Lower lobe of right lung (tissue), 2 donors: Measurements from ENCODE around the gene VCL. TPM values are rescaled to one million over a fixed set of nuclear protein-coding genes. Genes with fewer than 3 reads are reported as not detected.
"Not testable (repeated sequence)": the region's sequence is repeated elsewhere in the genome, so short reads cannot be mapped to it uniquely, and the experiment has no call there.

ENCODE experiments used
- ATAC-seq, 2 donors: fragments of 200-7000 bp; cut with Tn5 transposase; one replicate each; pipeline ENCODE4 v1.9.1; 2020 to 2022; ENCODE audit warnings: mild to moderate bottlenecking in 2 of 2, moderate library complexity in 2 of 2
- DNase-seq: peaks from one replicate; pipeline ENCODE4 v3.0.0-alpha.2; 2020
- H3K27ac ChIP-seq: fragments of 200-600 bp; one replicate; pipeline ENCODE4 v1.8.0; 2022
- H3K27me3 ChIP-seq: fragments of 200-600 bp; one replicate; pipeline ENCODE4 v1.8.0; 2022; ENCODE audit warnings: low read depth
- H3K36me3 ChIP-seq: fragments of 200-600 bp; one replicate; pipeline ENCODE4 v1.8.0; 2022; ENCODE audit warnings: mild to moderate bottlenecking
- H3K4me1 ChIP-seq: fragments of 200-600 bp; one replicate; pipeline ENCODE4 v1.8.0; 2022
- H3K4me3 ChIP-seq: fragments of 200-600 bp; one replicate; pipeline ENCODE4 v1.8.0; 2022; ENCODE audit warnings: mild to moderate bottlenecking
- H3K9me3 ChIP-seq: fragments of 200-600 bp; one replicate; pipeline ENCODE4 v1.8.0; 2022
- intact Hi-C: fragments of 100-400 bp; cut with DNase I; formaldehyde crosslinking; loops from one replicate; pipeline ENCODE4 v1.11.0; 2022
- total RNA-seq: library from RNA; stranded (reverse); fragmentation: NEBNext Ultra II Directional; extraction: Animal tissue kit (Norgen Biotek cat#: 25700); gene quantifications from one replicate; pipeline ENCODE4 v1.2.1, GENCODE V29; 2021
- TF ChIP-seq, protein P1 (sequence below): fragments of 200-600 bp; IDR thresholded peaks from one replicate; pipeline ENCODE4 v1.8.0; 2022; ENCODE audit warnings: antibody characterized with exemption, mild to moderate bottlenecking
- donor health status: DM: no; HTN: yes; CAD: no; lungs with severe emphysema.

VCL gene
- total RNA-seq, 1 donor from 2014 or later, result 106 TPM

DNA sequence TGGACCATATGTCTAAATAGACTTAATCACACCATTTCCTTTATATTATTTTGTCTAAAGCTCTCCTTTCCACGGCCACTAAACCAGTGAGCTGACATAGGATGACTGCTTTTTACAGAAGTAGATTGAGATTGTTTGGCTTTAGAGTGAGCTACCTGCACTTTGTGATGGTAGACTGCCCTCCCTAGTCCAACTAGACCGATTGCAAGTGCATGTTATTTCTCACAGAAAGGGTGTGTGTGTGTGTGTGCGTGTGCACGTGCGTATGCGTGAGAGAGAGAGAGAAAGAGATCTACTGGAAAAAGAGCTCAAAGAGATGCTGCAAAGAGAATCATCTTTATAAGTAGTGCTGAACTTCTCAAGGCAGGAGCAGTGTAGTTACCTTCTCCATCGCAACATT, 60.7 kb downstream of the VCL start:
- peaks cover 1% of the 10 kb centered on the region for H3K36me3 ChIP-seq
- intact Hi-C loops, result no loop called here
- no peaks in the 10 kb centered on the region for H3K27me3 ChIP-seq
- TF ChIP-seq, protein P1, sequence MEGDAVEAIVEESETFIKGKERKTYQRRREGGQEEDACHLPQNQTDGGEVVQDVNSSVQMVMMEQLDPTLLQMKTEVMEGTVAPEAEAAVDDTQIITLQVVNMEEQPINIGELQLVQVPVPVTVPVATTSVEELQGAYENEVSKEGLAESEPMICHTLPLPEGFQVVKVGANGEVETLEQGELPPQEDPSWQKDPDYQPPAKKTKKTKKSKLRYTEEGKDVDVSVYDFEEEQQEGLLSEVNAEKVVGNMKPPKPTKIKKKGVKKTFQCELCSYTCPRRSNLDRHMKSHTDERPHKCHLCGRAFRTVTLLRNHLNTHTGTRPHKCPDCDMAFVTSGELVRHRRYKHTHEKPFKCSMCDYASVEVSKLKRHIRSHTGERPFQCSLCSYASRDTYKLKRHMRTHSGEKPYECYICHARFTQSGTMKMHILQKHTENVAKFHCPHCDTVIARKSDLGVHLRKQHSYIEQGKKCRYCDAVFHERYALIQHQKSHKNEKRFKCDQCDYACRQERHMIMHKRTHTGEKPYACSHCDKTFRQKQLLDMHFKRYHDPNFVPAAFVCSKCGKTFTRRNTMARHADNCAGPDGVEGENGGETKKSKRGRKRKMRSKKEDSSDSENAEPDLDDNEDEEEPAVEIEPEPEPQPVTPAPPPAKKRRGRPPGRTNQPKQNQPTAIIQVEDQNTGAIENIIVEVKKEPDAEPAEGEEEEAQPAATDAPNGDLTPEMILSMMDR, result no peak
- H3K4me3 ChIP-seq, result no peak overlapping the region
- H3K27ac ChIP-seq, result peak overlapping the region; percentile 9
- DNase-seq, result no peak
- peak; percentile 51 to 62 for ATAC-seq
- peaks cover 6% of the 10 kb centered on the region for H3K9me3 ChIP-seq
- H3K4me1 ChIP-seq, result peaks cover 54% of the 10 kb centered on the region

DNA sequence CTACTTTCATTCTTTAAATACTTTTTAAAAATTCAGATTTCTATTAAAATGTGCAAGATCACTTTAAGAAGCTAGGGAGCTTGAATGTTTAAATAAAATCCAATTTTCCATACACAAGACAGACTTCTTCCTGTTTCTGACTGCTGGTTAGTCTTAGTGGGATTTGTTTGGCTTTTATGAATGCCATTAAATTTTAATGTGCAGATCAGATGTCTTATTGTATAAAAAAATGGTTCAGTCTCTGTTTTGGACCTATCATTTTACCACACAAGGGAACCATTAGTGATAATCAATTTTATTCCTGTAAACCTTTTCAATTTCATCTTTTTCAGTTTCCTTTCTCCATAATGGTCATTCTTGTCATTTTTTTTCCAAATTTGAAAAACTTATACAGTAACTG, 63.2 kb downstream of the VCL start:
- no peak overlapping the region for H3K27ac ChIP-seq
- H3K4me1 ChIP-seq, result peaks cover 41% of the 10 kb centered on the region
- H3K27me3 ChIP-seq, result no peaks in the 10 kb centered on the region
- peaks cover 6% of the 10 kb centered on the region for H3K9me3 ChIP-seq
- DNase-seq (no peak), ATAC-seq (no peak)
- TF ChIP-seq, protein P1, result no peak
- peaks cover 17% of the 10 kb centered on the region for H3K36me3 ChIP-seq
- no peak overlapping the region for H3K4me3 ChIP-seq
- intact Hi-C loops, result no loop called here

DNA sequence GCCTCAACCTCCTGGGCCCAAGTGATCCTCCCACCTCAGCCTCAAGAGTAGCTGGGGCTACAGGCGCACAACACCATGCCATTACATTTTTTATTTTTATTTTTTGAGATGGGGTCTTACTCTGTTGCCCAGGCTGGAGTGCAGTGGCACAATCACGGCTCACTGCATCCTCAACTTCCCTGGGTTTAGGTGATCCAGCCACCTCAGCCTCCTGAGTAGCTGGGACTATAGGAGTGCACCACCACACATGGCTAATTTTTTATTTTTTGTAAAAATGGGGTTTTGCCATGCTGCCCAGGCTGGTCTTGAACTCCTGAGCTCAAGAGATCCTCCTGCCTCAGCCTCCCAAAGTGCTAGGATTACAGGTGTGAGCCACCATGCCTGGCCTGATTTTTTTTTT, 64.1 kb downstream of the VCL start:
- intact Hi-C loops, ATAC-seq, DNase-seq, H3K9me3 ChIP-seq, H3K4me3 ChIP-seq, H3K27ac ChIP-seq, H3K27me3 ChIP-seq: not testable (repeated sequence)
- H3K4me1 ChIP-seq, result peaks cover 32% of the 10 kb centered on the region
- H3K36me3 ChIP-seq, result peaks cover 22% of the 10 kb centered on the region

- ATAC-seq (no peak), DNase-seq (no peak)
- H3K4me3 ChIP-seq, result no peak overlapping the region
- TF ChIP-seq, protein P1, result no peak
- peaks cover 19% of the 10 kb centered on the region for H3K4me1 ChIP-seq
- no peak overlapping the region for H3K27ac ChIP-seq
- H3K9me3 ChIP-seq, result peaks cover 6% of the 10 kb centered on the region
- H3K27me3 ChIP-seq, result no peaks in the 10 kb centered on the region
- peaks cover 22% of the 10 kb centered on the region for H3K36me3 ChIP-seq
- intact Hi-C loops, result no loop called here
Measured at GRCh38 chr10:74063256-74063655, 65.3 kb downstream of the VCL start.

GRCh38 chr10:74067373-74068352, 69.7 kb downstream of the VCL start:
- Histone ChIP-seq H3K9me3 (peaks cover 6% of the 10 kb centered on the region), H3K4me3 (no peak overlapping the region), H3K4me1 (peaks cover 17% of the 10 kb centered on the region), H3K27ac (no peak overlapping the region), H3K36me3 (peaks cover 28% of the 10 kb centered on the region), H3K27me3 (no peaks in the 10 kb centered on the region)
- ATAC-seq (peak in 1 of 2 donors; percentile 27), DNase-seq (no peak)
- intact Hi-C loops, result no loop called here
- TF ChIP-seq, protein P1, result no peak

DNA sequence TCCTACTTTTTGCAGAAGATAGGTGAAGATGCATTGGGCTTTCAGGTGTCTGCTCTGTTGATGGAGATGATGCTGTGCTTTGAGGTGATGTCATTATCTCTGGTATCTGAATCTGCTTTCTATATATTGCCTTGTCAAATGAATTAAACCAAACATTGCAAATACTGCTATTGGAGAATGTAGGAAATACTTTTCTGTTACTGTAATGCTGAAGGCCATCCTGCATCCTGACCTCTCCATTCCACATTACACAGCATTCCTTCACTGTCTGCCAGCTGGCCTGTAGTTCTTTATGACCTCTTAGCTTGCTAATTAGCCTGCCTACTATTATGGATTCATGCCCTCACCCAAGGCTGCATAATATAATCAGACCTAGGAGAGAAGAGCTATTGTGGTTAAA, 73.2 kb downstream of the VCL start:
- TF ChIP-seq, protein P1, result no peak
- Histone ChIP-seq H3K4me3 (no peak overlapping the region), H3K36me3 (peaks cover 46% of the 10 kb centered on the region), H3K27ac (no peak overlapping the region), H3K9me3 (no peaks in the 10 kb centered on the region), H3K4me1 (peaks cover 17% of the 10 kb centered on the region), H3K27me3 (no peaks in the 10 kb centered on the region)
- intact Hi-C loops, result no loop called here
- no peak for ATAC-seq
- no peak for DNase-seq
